ENCODE measurements around the gene TBCK.

GRCh38 chr4:106255195-106255594, 60.8 kb downstream of the TBCK start:
- TF ChIP-seq RAD51 (IDR thresholded peaks at IDR 0.05; ENCODE audit: borderline replicate concordance) (no peak), TRIM24 (CRISPR knock-in tag; IDR thresholded peaks at IDR 0.05) (no peak), ZNF816 (CRISPR knock-in tag; IDR thresholded peaks at IDR 0.05; ENCODE audit: borderline replicate concordance) (no peak), TAF1 (CRISPR knock-in tag; IDR thresholded peaks at IDR 0.05) (no peak), SNAPC4 (CRISPR knock-in tag; IDR thresholded peaks at IDR 0.05) (no peak), JUNB (CRISPR knock-in tag; IDR thresholded peaks at IDR 0.05; ENCODE audit: borderline replicate concordance) (no peak), FOXA3 (CRISPR knock-in tag; IDR thresholded peaks at IDR 0.05) (no peak), TMF1 (CRISPR knock-in tag; IDR thresholded peaks at IDR 0.05; ENCODE audit: low read depth) (no peak)
- TF ChIP-seq, protein P1, sequence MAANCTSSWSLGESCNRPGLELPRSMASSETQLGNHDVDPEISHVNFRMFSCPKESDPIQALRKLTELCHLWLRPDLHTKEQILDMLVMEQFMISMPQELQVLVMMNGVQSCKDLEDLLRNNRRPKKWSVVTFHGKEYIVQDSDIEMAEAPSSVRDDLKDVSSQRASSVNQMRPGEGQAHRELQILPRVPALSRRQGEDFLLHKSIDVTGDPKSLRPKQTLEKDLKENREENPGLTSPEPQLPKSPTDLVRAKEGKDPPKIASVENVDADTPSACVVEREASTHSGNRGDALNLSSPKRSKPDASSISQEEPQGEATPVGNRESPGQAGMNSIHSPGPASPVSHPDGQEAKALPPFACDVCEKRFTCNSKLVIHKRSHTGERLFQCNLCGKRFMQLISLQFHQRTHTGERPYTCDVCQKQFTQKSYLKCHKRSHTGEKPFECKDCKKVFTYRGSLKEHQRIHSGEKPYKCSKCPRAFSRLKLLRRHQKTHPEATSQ (CRISPR knock-in tag; IDR thresholded peaks at IDR 0.05; ENCODE audit: borderline replicate concordance) = no peak
- TF ChIP-seq, protein P2, sequence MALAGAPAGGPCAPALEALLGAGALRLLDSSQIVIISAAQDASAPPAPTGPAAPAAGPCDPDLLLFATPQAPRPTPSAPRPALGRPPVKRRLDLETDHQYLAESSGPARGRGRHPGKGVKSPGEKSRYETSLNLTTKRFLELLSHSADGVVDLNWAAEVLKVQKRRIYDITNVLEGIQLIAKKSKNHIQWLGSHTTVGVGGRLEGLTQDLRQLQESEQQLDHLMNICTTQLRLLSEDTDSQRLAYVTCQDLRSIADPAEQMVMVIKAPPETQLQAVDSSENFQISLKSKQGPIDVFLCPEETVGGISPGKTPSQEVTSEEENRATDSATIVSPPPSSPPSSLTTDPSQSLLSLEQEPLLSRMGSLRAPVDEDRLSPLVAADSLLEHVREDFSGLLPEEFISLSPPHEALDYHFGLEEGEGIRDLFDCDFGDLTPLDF (CRISPR knock-in tag; IDR thresholded peaks at IDR 0.05) = no peak
- TF ChIP-seq, protein P3, sequence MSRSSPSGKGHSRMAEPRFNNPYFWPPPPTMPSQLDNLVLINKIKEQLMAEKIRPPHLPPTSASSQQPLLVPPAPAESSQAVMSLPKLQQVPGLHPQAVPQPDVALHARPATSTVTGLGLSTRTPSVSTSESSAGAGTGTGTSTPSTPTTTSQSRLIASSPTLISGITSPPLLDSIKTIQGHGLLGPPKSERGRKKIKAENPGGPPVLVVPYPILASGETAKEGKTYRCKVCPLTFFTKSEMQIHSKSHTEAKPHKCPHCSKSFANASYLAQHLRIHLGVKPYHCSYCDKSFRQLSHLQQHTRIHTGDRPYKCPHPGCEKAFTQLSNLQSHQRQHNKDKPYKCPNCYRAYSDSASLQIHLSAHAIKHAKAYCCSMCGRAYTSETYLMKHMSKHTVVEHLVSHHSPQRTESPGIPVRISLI (CRISPR knock-in tag; IDR thresholded peaks at IDR 0.05; ENCODE audit: borderline replicate concordance) = no peak
